Neural cell (in vitro differentiated cells): ENCODE measurements around the gene PRR18. TPM values are rescaled to one million over a fixed set of nuclear protein-coding genes. Genes with fewer than 3 reads are reported as not detected.

Experiments used
- H2AFZ ChIP-seq: fragments of 200-600, 300-800 bp; sonication (generic), shearing (Covaris generic); 2 replicates; pipeline ENCODE4 v1.6.0; 2014; ENCODE audit warnings: low read depth, mild to moderate bottlenecking, antibody characterized with exemption, low read length, moderate library complexity
- H3F3A ChIP-seq: fragments of 200-600 bp; shearing (Covaris generic); 2 replicates; pipeline ENCODE4 v1.6.1; 2016; ENCODE audit warnings: mild to moderate bottlenecking, moderate library complexity, mixed read lengths, antibody characterized with exemption, low read length; ENCODE audit not compliant: insufficient read depth, poor library complexity, severe bottlenecking
- H3K27ac ChIP-seq: fragments of 200-600, 300-800 bp; sonication (generic), shearing (Covaris generic); 2 replicates; pipeline ENCODE4 v1.5.1; 2014; ENCODE audit warnings: mild to moderate bottlenecking, low read length, moderate library complexity
- H3K27me3 ChIP-seq: fragments of 300-800, 200-600 bp; sonication (generic), shearing (Covaris generic); 2 replicates; pipeline ENCODE4 v1.6.0; 2014; ENCODE audit warnings: mild to moderate bottlenecking, low read depth, low read length, moderate library complexity; ENCODE audit not compliant: insufficient read depth
- H3K36me3 ChIP-seq: fragments of 300-800, 200-600 bp; sonication (generic), shearing (Covaris generic); 2 replicates; pipeline ENCODE4 v1.5.1; 2014; ENCODE audit warnings: mild to moderate bottlenecking, antibody characterized with exemption, low read length, moderate library complexity; ENCODE audit not compliant: insufficient read depth
- H3K4me2 ChIP-seq: fragments of 300-800, 200-600 bp; sonication (generic), shearing (Covaris generic); 2 replicates; pipeline ENCODE4 v1.6.0; 2014; ENCODE audit warnings: mild to moderate bottlenecking, low read length
- H3K4me3 ChIP-seq: fragments of 300-800, 200-600 bp; sonication (generic), shearing (Covaris generic); 2 replicates; pipeline ENCODE4 v1.5.1; 2014; ENCODE audit warnings: mild to moderate bottlenecking, low read length, moderate library complexity
- H3K79me2 ChIP-seq: fragments of 200-600 bp; shearing (Covaris generic); replicated peaks from 2 replicates; pipeline ENCODE4 v1.6.0; 2014; ENCODE audit warnings: mild to moderate bottlenecking, low read length, moderate library complexity; ENCODE audit not compliant: insufficient read depth
- H3K9ac ChIP-seq: fragments of 300-800, 200-600 bp; sonication (generic), shearing (Covaris generic); 2 replicates; pipeline ENCODE4 v1.6.1; 2016; ENCODE audit warnings: mild to moderate bottlenecking, low read length, mixed read lengths
- H3K9me2 ChIP-seq: fragments of 200-600 bp; shearing (Covaris generic); 2 replicates; pipeline ENCODE4 v1.6.1; 2016; ENCODE audit warnings: mild to moderate bottlenecking, low read length, mixed read lengths; ENCODE audit not compliant: insufficient read depth
- H3K9me3 ChIP-seq: fragments of 200-600, 300-800 bp; sonication (generic), shearing (Covaris generic); 2 replicates; pipeline ENCODE4 v1.6.1; 2016; ENCODE audit warnings: mild to moderate bottlenecking, mixed run types, low read length, moderate library complexity, mixed read lengths
- H4K20me1 ChIP-seq: fragments of 200-600 bp; shearing (Covaris generic); 2 replicates; pipeline ENCODE4 v1.6.1; 2016; ENCODE audit warnings: mild to moderate bottlenecking, mixed run types; ENCODE audit not compliant: insufficient read depth
- EP300 ChIP-seq: fragments of 450-650 bp; conservative IDR thresholded peaks from 2 replicates; pipeline ENCODE4 v1.6.1; 2014; ENCODE audit warnings: antibody characterized with exemption, mild to moderate bottlenecking, moderate library complexity; ENCODE audit not compliant: poor library complexity, severe bottlenecking
- EZH2 ChIP-seq: fragments of 200-600, 300-800 bp; shearing (Covaris generic), sonication (generic); IDR thresholded peaks from 2 replicates; pipeline ENCODE4 v1.6.1; 2014; ENCODE audit warnings: antibody characterized with exemption, low read length, borderline replicate concordance, mild to moderate bottlenecking; ENCODE audit not compliant: insufficient read depth, poor library complexity, severe bottlenecking
- MXI1 ChIP-seq: fragments of 450-650 bp; conservative IDR thresholded peaks from 2 replicates; pipeline ENCODE4 v1.6.1; 2014; ENCODE audit warnings: antibody characterized with exemption, mild to moderate bottlenecking; ENCODE audit not compliant: poor library complexity, severe bottlenecking
- POLR2AphosphoS5 ChIP-seq: IDR thresholded peaks from 2 replicates; pipeline ENCODE4 v1.6.1; 2012
- RAD21 ChIP-seq: fragments of 450-650 bp; conservative IDR thresholded peaks from 2 replicates; pipeline ENCODE4 v1.6.1; 2014; ENCODE audit warnings: antibody characterized with exemption, mild to moderate bottlenecking, moderate library complexity
- SMC3 ChIP-seq: fragments of 450-650 bp; conservative IDR thresholded peaks from 2 replicates; pipeline ENCODE4 v1.6.1; 2014; ENCODE audit warnings: antibody characterized with exemption, mild to moderate bottlenecking, moderate library complexity; ENCODE audit not compliant: poor library complexity
- TAF1 ChIP-seq: IDR thresholded peaks from 2 replicates; pipeline ENCODE4 v1.6.1; 2012; ENCODE audit warnings: low read depth
- polyA plus RNA-seq: library from polyadenylated mRNA; depleted of rRNA; stranded (reverse); fragments of >200 nt; gene quantifications from 2 replicates; pipeline ENCODE4 v1.2.3, GENCODE V29; 2014
- TF ChIP-seq, protein P1 (sequence below): fragments of 450-650 bp; IDR thresholded peaks from 2 replicates; pipeline ENCODE4 v1.5.1; 2014; ENCODE audit warnings: antibody characterized with exemption, mild to moderate bottlenecking, moderate library complexity; ENCODE audit not compliant: poor library complexity, severe bottlenecking
- TF ChIP-seq, protein P2 (sequence below): IDR thresholded peaks from 2 replicates; pipeline ENCODE4 v1.6.1; 2012; ENCODE audit warnings: borderline replicate concordance

The PRR18 gene
- polyA plus RNA-seq, 1 donor from 2014 or later: not detected

DNA sequence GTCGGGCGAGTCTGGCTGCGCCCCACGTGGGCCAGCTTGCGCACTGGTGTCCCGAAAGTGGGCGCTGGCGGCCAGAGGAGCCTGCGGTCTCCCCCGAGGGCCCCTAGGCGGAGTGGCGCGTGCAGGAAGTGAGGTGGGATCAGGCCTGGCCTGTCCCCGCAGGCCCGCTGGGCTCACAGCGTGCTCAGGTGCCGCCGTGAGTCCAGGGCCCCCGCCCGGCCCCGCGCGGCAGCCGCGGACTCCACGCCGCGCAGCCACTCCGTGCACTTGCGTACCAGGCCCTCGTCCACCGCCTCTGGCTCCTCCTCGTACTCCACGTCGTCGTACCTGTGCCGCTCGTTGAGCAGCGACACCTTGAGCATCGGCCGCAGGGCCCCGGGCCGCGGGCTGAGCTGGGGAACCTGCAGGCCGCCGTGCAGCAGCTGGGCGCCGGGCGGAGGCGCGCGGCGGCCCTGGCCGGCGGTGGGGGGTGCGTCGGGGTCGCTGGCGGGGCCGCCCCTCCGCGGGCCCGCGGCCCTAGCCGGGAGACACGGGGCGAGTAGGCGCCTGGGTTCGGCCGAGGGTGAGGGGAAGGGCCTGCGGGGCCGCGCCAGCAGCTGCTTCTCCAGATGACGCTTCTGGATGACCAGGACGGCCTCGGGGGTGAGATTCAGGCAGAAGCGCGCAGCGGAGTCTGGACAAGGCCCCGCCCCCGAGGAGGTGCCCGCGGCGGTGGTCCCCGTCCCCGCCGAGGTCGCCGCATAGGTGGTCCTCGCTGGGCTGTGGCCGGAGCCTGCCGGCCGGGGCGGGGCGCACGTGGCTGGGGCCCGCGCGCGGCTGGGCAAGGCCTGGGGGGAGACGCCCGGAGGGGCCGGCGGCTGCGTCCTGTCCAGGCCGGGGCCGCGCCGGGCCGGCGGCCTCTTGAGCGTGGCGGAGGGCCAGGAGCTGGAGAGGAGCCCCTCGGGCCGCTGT lies 835 bp downstream of the PRR18 start:
- Histone ChIP-seq H3K36me3 (no peaks in the 10 kb centered on the region), H3F3A (no peaks in the 10 kb centered on the region), H3K9me3 (no peaks in the 10 kb centered on the region), H3K9me2 (no peaks in the 10 kb centered on the region), H3K27me3 (peaks cover 51% of the 10 kb centered on the region), H3K79me2 (no peaks in the 10 kb centered on the region), H4K20me1 (no peaks in the 10 kb centered on the region), H3K4me3 (peak overlapping the region; percentile 64), H3K4me2 (no peak overlapping the region), H2AFZ (no peak overlapping the region), H3K27ac (no peak overlapping the region), H3K9ac (no peak overlapping the region)
- TF ChIP-seq POLR2AphosphoS5: peak; percentile 8
- TF ChIP-seq, protein P1, sequence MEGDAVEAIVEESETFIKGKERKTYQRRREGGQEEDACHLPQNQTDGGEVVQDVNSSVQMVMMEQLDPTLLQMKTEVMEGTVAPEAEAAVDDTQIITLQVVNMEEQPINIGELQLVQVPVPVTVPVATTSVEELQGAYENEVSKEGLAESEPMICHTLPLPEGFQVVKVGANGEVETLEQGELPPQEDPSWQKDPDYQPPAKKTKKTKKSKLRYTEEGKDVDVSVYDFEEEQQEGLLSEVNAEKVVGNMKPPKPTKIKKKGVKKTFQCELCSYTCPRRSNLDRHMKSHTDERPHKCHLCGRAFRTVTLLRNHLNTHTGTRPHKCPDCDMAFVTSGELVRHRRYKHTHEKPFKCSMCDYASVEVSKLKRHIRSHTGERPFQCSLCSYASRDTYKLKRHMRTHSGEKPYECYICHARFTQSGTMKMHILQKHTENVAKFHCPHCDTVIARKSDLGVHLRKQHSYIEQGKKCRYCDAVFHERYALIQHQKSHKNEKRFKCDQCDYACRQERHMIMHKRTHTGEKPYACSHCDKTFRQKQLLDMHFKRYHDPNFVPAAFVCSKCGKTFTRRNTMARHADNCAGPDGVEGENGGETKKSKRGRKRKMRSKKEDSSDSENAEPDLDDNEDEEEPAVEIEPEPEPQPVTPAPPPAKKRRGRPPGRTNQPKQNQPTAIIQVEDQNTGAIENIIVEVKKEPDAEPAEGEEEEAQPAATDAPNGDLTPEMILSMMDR: no peak
- peak; percentile 60 for TF ChIP-seq EZH2

DNA sequence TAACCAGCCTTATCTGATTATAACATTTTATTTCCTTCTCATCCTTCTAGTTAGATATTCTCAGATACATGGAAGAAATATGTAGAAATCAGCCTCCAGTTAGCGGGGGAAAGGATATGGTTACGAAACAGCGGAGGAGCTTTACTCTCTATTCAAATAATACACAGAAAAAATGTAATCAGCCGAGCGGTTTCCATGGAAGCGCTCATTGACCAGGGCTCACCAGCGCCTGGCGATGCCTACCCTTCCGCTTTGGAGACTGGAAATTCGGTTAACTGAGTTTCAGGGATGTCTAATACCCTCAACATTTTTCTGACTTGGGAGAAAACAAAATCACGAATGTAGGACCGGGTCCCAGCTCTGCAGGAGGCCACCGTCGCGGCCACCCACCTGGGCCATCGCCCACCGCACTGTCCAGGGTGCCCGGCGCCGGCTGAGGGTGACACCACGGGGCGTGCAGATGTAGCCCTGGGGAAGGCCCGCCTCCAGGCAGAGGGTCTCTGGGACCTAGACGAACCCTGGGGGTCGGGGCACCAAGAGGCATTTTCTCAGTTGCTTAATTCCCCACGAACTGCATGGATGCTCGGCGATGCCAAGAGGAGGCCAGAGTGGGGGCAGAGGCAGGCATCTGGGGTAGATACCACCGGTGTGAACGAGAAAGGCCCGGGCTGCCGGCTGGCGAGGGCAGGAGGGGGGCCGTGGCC lies 1.7 kb downstream of the PRR18 start:
- Histone ChIP-seq H3K4me2 (no peak overlapping the region), H3F3A (no peaks in the 10 kb centered on the region), H3K79me2 (no peaks in the 10 kb centered on the region), H3K27ac (no peak overlapping the region), H3K27me3 (peaks cover 51% of the 10 kb centered on the region), H2AFZ (no peak overlapping the region), H3K36me3 (no peaks in the 10 kb centered on the region), H3K9me3 (no peaks in the 10 kb centered on the region), H3K9me2 (no peaks in the 10 kb centered on the region), H3K9ac (no peak overlapping the region), H4K20me1 (no peaks in the 10 kb centered on the region), H3K4me3 (no peak overlapping the region)
- TF ChIP-seq, protein P2, sequence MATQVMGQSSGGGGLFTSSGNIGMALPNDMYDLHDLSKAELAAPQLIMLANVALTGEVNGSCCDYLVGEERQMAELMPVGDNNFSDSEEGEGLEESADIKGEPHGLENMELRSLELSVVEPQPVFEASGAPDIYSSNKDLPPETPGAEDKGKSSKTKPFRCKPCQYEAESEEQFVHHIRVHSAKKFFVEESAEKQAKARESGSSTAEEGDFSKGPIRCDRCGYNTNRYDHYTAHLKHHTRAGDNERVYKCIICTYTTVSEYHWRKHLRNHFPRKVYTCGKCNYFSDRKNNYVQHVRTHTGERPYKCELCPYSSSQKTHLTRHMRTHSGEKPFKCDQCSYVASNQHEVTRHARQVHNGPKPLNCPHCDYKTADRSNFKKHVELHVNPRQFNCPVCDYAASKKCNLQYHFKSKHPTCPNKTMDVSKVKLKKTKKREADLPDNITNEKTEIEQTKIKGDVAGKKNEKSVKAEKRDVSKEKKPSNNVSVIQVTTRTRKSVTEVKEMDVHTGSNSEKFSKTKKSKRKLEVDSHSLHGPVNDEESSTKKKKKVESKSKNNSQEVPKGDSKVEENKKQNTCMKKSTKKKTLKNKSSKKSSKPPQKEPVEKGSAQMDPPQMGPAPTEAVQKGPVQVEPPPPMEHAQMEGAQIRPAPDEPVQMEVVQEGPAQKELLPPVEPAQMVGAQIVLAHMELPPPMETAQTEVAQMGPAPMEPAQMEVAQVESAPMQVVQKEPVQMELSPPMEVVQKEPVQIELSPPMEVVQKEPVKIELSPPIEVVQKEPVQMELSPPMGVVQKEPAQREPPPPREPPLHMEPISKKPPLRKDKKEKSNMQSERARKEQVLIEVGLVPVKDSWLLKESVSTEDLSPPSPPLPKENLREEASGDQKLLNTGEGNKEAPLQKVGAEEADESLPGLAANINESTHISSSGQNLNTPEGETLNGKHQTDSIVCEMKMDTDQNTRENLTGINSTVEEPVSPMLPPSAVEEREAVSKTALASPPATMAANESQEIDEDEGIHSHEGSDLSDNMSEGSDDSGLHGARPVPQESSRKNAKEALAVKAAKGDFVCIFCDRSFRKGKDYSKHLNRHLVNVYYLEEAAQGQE: no peak
- TF ChIP-seq SMC3 (no peak), TAF1 (no peak), EZH2 (no peak), RAD21 (no peak), EP300 (no peak), POLR2AphosphoS5 (no peak), MXI1 (no peak)
- TF ChIP-seq, protein P1: no peak
